ENCODE results near the gene CRELD2. TPM values are rescaled to one million over a fixed set of nuclear protein-coding genes. Genes with fewer than 3 reads are reported as not detected.

CRELD2 gene
- total and polyA plus RNA-seq, 7 donors: 8.8 to 14.1 (median 11.6) TPM

GRCh38 chr22:49924113-49924833, 5.8 kb downstream of the CRELD2 start:
- TF ChIP-seq CTCF (IDR thresholded peaks at IDR 0.05): no peak
- Histone ChIP-seq H3K27me3 (ENCODE audit: insufficient read depth in 3 of 3, low read length in 2 of 3) (peaks cover 0 to 5% (median 0%) of the 10 kb centered on the region in 3 donors), H3K9me3 (no peaks in the 10 kb centered on the region), H3K4me1 (peaks cover 1% of the 10 kb centered on the region), H3K4me3 (no peak overlapping the region), H3K36me3 (ENCODE audit: insufficient read depth in 1 of 2, low read depth in 1 of 2) (peaks cover 5 to 51% of the 10 kb centered on the region in 2 donors), H3K27ac (no peak overlapping the region)
- intact Hi-C loops (cut with DNase I): loop anchor here (5.0 to 10.0 kb wide), 2 partner anchors 157 to 261 kb away; partner anchors contain the start of gene TRABD (in 1 of the 2)
- 95 to 96% (median 95%) methylated on average over 28 to 31 of the region's 31 CpGs for WGBS, 3 donors
- DNase-seq (no peak), ATAC-seq (no peak)

- DNase-seq (no peak), ATAC-seq (no peak)
- Histone ChIP-seq H3K4me1 (peaks cover 6% of the 10 kb centered on the region), H3K4me3 (no peak overlapping the region), H3K27me3 (ENCODE audit: insufficient read depth in 3 of 3, low read length in 2 of 3) (peaks cover 0 to 5% (median 0%) of the 10 kb centered on the region in 3 donors), H3K27ac (no peak overlapping the region), H3K36me3 (ENCODE audit: insufficient read depth in 1 of 2, low read depth in 1 of 2) (peaks cover 0 to 44% of the 10 kb centered on the region in 2 donors), H3K9me3 (no peaks in the 10 kb centered on the region)
- 88 to 95% (median 89%) methylated on average over 23 to 24 of the region's 24 CpGs for WGBS, 3 donors
- intact Hi-C loops (cut with DNase I): loop anchor here in 1 of 2 donors (10.0 kb wide), 1 partner anchor 259 kb away; the partner anchor contains the start of gene TRABD
- no peak for TF ChIP-seq CTCF (IDR thresholded peaks at IDR 0.05)
Observed at GRCh38 chr22:49925525-49926128, 7.2 kb downstream of the CRELD2 start.

- no peak for TF ChIP-seq CTCF (IDR thresholded peaks at IDR 0.05)
- intact Hi-C loops (cut with DNase I): loop anchor here in 1 of 2 donors (10.0 kb wide), 1 partner anchor 258 kb away; the partner anchor contains the start of gene TRABD
- H3K27me3 ChIP-seq (ENCODE audit: insufficient read depth in 3 of 3, low read length in 2 of 3): peaks cover 0 to 5% (median 0%) of the 10 kb centered on the region in 3 donors
- H3K4me3 ChIP-seq: no peak overlapping the region
- no peak for ATAC-seq
- peaks cover 0 to 31% of the 10 kb centered on the region in 2 donors for H3K36me3 ChIP-seq (ENCODE audit: insufficient read depth in 1 of 2, low read depth in 1 of 2)
- H3K4me1 ChIP-seq: peaks cover 16% of the 10 kb centered on the region
- no peak overlapping the region for H3K27ac ChIP-seq
- H3K9me3 ChIP-seq: no peaks in the 10 kb centered on the region
- no peak for DNase-seq
- 76 to 81% (median 77%) methylated on average over 16 to 18 of the region's 18 CpGs for WGBS, 3 donors
Observed at GRCh38 chr22:49926916-49927315, 8.5 kb downstream of the CRELD2 start.

- Histone ChIP-seq H3K27me3 (ENCODE audit: insufficient read depth in 3 of 3, low read length in 2 of 3) (peaks cover 0 to 5% (median 0%) of the 10 kb centered on the region in 3 donors), H3K4me1 (peaks cover 18% of the 10 kb centered on the region), H3K36me3 (ENCODE audit: insufficient read depth in 1 of 2, low read depth in 1 of 2) (peaks cover 0 to 29% of the 10 kb centered on the region in 2 donors), H3K4me3 (no peak overlapping the region), H3K9me3 (no peaks in the 10 kb centered on the region), H3K27ac (no peak overlapping the region)
- TF ChIP-seq CTCF (IDR thresholded peaks at IDR 0.05): no peak
- DNase-seq (no peak), ATAC-seq (no peak)
- intact Hi-C loops (cut with DNase I): loop anchor here in 1 of 2 donors (10.0 kb wide), 1 partner anchor 257 kb away; the partner anchor contains the start of gene TRABD
- 91 to 96% (median 94%) methylated on average over 23 to 26 of the region's 26 CpGs for WGBS, 3 donors
Observed at GRCh38 chr22:49927483-49928184, 9.2 kb downstream of the CRELD2 start.

All from psoas muscle (tissue), 8 donors.